Iris pigment epithelial cell (primary cell): ENCODE results near the gene MAP6.
A peak's percentile ranks its signal among the peaks of the same experiment; 100 is the strongest.

Experiments used
- DNase-seq: peaks from one replicate; pipeline ENCODE4 v3.0.0-alpha.2; 2011; ENCODE audit warnings: low read depth

The MAP6 gene

DNA sequence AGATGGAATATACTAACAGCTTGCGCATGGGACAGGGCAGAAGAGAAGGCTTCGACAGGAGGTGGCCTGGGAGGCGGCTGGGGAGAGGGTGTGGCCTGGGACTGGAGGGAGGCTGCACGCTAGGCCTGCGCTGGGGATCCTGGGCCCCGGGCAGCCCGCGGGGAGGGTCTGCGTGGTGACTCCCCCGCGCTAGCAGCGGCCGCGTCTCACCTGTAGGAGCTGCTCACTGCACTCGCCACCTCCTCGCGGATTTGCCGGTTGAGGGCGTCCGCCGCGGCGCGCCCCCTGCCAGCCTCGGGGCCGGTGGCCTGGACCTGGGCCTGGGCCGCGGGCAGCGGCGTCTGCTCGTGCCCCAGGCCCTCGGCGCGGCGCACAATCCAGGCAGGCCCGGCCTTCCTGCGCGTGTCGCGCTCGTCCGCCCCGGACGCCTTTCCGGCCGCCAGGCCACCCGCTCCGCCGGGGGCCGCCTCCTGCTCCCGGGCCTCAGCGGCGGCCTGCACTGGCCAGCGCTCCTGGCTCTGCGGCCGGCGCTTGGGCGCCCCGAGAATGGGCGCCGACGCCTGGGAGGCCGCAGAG lies 1.5 kb downstream of the MAP6 start:
- no peak for DNase-seq

- no peak for DNase-seq
These were observed 2.8 kb downstream of the MAP6 start for GRCh38 chr11:75665990-75666389.

GRCh38 chr11:75665126-75665525 lies 3.7 kb downstream of the MAP6 start:
- no peak for DNase-seq

GRCh38 chr11:75664389-75664788 lies 4.4 kb downstream of the MAP6 start:
- no peak for DNase-seq

GRCh38 chr11:75663808-75664207 lies 5.0 kb downstream of the MAP6 start:
- no peak for DNase-seq

- DNase-seq, result no peak
These were observed 9.0 kb downstream of the MAP6 start for GRCh38 chr11:75659836-75660235.

- DNase-seq, result peak; percentile 22
These were observed 12.7 kb downstream of the MAP6 start for GRCh38 chr11:75656044-75656727.

- peak; percentile 14 for DNase-seq
These were observed 13.2 kb downstream of the MAP6 start for GRCh38 chr11:75655605-75656004.

- peak; percentile 50 for DNase-seq
These were observed 14.5 kb downstream of the MAP6 start for GRCh38 chr11:75654314-75654713.

DNA sequence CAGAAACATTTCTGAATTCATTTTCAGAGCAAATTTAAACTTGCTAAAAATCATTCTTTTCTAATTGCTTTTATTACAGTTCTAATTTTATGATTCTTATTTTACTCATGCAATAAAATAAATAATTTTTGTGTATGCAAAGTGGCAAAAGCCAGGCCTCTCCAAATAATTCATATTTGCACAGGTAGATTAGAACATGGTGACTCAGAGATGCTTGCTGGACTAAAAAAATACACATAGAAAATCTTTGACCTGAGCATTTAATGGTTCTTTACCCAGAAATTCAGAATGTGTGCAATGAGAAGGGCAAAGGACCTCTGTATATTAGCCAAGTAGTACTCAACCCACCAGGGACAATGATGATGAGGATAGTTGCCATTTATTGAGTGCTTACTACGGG lies 15.3 kb downstream of the MAP6 start:
- DNase-seq, result no peak

DNA sequence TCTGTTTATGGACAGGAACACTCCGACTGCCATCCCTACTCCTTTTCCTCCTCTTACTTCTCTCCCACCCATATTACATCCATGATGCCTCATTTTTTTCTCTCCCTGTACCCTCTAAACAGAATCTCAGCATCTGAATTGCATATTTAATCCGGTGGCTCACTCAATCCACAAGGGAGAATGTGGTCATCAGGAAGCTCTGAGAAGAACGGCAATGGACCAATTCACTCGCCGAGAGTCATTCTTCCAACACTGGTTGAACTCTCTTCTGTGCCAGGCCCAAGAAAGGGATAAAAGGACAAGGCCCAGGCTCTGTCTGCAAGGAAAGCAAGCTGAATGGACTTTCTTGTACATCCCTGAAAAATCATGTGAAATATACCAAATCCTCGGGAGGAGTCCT lies 15.9 kb downstream of the MAP6 start:
- no peak for DNase-seq

DNA sequence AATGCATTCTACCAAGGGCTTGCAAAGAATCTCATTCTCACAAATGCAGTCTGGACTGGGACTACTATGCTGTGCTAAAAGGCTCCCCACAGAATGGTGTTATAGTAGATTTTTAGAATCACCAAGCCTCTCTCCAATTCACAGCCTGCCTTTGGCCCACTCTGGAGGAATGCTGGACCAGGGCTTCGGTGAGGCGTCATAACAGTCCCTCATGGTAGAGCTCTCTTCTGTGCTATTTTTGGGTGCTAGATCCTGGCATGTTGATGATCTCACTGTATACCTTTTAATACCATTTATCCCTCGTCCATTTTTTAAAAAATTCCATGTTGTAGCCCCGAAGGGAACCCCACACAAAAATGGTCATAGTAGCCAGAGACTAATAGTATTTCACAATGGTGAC lies 17.6 kb downstream of the MAP6 start:
- no peak for DNase-seq

DNA sequence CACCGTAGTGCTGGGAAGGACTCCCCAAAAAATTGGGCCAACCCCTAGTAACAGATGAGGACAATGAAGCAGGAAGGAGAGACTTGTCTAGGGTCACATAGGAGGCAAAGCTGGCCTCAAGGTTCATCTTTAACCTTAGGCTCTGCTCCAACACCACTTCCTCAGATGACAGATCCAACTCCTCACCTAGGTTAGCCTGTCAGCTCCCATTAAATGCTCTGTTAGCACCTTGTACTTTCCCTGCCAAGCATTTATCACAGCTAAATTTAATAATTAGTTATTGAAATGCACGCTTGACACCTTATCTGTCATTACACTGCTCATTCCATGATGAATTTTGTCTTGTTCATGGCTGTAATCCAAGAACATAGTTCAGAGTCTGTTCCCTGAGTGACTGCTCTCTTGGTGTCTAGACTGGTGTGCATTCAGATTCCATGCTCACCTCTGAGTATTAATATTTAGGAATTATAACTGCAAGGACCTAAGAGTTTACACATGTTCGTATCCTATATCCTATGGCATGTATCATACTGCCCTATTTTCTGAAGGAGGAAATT lies 18.6 kb downstream of the MAP6 start:
- DNase-seq, result no peak

DNA sequence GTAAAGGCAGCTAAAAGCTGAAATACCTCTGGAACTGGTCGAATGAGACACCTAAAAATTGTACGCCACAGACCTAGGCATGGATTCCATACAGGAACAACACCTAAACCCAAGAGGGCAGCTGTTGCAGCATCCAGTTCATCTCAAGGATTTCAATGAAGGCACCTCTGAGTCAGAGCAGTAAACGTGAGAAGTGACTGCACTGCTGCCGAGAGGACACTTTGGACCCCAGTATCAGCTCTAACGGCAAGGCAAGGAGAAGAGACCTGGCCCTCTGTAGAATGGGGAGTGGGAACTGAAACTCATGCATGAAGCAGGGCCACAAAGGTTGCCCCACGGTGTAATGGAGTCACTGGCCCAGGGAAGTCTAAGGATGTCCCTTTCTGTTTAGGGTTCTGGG lies 23.9 kb downstream of the MAP6 start:
- no peak for DNase-seq

GRCh38 chr11:75644370-75644769 lies 24.5 kb downstream of the MAP6 start:
- DNase-seq, result no peak

DNA sequence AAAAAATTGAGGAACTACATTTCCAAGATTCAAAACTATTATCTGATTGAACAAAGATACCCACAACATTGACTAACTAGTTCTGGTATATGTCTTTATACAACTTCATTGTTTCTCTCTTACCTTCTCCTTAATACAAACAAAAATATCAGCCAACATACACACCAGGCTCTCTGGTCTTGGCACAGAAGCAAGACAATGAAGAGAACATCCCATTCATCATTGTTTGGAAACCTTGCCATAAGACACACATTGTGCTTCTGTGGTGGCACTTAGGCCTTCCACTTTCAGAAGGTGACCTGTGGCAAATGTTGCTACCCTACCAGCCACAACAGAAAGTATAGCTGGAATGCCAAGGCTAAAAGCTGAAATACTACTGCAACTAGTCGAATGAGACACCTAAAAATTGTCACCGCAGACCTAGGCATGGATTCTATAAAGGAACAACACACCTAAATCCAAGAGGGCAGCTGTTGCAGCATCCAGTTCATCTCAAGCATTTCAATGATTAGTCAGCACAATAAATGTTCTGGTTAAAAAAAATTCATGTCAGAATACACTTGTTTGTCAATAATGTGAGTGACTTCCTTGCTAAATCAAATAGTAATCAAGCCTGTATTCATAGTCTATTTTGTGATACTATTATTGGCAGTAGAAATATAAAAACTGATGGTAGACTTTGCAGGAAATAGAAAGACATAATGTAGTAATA lies 26.3 kb downstream of the MAP6 start:
- no peak for DNase-seq

- DNase-seq, result peak; percentile 63
These were observed 29.1 kb downstream of the MAP6 start for GRCh38 chr11:75639762-75640181.

GRCh38 chr11:75637998-75638397 lies 30.8 kb downstream of the MAP6 start:
- DNase-seq, result no peak

GRCh38 chr11:75635066-75635862 lies 33.6 kb downstream of the MAP6 start:
- DNase-seq, result peak; percentile 26

DNA sequence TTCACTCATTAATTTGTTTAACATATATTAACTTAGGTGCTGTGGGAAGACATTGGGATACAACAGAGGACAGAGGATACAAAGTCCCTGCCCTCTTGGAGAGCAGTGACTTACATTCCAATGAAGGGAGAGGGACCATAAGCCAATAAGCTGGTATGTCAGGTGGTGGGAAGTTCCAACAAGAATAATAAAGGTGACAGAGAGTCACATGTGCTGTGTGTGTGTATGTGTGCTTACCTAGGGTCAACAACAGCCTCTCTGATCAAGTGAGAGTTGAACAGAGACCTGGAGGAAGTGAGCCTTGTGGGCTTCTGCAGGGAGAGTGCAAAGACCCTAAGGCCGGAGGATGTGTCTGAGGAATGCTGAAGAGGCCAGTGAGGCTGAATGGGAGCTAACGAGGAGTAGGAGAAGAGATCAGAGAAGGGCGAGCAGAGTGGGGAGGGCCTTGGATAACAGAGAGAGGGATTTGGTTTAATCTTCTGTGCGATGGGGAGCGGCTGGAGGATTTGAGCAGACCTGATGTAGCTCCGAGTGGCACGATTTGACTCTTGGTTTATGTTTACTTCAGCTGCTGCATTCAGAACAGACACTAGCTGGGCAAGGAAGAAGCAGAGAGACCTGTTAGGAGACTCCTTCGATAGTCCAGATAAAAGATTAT lies 35.3 kb downstream of the MAP6 start:
- no peak for DNase-seq

GRCh38 chr11:75632962-75633361 lies 35.9 kb downstream of the MAP6 start:
- DNase-seq, result no peak

DNA sequence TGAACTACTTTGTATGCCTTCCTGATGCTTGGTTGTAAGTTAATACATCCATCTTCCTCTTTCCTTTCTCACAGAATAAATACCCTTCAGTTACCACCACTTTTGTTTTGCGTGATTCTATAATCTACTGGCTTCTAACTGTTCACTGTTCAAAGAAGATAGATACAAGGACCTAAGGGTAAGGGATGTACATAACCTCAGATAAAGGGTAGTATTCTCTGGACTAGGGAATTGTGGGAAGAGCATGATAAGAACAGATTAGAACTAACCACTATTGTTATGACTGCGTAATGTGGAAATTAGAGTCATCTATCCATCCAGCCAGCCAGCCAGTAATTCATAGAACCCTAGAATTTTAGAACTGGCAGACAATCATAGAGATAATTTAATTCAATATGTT lies 36.4 kb downstream of the MAP6 start:
- no peak for DNase-seq
